HL-60/S4 (cell line): ENCODE measurements around the gene BCR.

Experiments used
- in situ Hi-C: fragments of 300-500 bp; cut with MboI; formaldehyde crosslinking; loops from 2 replicates; pipeline ENCODE4 v1.14.3; 2022; ENCODE audit warnings: low sequenced_read_pairs

Gene BCR

GRCh38 chr22:23225724-23226496 is 45.6 kb downstream of the BCR start:
- in situ Hi-C loops: no loop called here

DNA sequence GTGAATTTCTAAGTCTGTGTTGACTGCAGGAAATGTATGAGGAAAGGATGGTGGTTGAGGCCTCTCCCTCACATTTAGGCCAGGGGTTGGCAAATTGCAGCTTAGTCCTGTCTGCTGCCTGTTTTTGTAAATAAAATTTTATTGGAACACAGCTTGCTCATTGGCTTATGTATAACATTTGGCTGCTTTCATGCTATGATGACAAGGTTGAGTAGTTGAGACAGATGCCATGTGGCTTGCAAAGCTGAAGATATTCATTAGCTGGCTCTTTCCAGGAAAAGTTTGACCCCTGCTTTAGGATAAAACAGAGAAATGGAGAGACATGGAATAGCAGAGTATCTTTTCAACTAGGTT is 46.2 kb downstream of the BCR start:
- in situ Hi-C loops: no loop called here

GRCh38 chr22:23227380-23227779 is 47.1 kb downstream of the BCR start:
- in situ Hi-C loops: no loop called here

DNA sequence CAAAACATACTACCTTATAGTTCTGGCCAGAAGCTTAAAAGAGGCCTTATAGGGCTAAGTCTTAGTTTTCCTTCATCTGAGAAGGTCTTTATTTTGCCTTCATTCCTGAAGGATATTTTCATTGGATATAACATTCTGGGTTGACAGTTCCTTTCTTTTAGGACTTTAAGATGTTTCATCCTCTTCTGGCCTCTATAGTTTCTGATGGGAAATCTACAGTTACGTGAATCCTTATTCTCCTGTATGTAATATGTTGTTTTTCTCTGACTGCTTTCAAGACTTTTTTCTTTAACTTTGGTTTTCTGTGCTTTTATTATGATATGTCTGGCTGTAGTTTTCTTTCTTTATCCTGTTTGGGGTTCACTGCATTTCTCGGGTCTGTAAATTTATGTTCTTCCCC is 48.2 kb downstream of the BCR start:
- in situ Hi-C loops: no loop called here

- in situ Hi-C loops: no loop called here
Measured at GRCh38 chr22:23229646-23230045, 49.3 kb downstream of the BCR start.

GRCh38 chr22:23230348-23231068 is 50.2 kb downstream of the BCR start:
- in situ Hi-C loops: no loop called here

DNA sequence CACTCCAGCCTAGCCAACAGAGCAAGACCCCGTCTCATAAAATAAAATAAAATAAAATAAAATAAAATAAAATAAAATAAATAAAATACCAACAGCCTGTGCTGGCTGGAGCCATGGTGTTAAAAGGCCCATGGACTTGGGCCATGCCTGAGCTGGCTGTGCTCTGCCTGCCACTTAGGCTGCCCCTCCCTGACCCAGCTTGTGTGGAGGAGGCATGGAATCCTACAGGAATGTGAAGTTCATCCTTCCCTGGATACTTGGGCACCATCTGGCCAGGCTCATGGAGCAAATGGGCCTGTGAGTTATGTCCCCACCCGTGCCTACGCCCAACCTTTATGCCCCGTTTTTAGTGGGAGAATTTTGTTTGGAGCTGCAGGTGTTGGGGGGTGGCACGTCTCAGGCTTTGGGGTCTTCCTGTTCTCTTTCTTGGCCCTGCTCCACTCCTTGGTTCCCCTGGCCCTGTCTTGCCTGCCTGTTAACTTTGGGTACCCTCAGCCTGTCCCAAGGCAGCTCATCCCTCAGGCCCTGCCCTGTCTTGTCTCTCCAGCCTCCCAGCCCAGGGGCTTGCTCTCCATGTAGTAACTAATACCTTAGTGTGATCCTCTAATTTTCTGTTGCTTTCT is 51.3 kb downstream of the BCR start:
- in situ Hi-C loops: no loop called here

DNA sequence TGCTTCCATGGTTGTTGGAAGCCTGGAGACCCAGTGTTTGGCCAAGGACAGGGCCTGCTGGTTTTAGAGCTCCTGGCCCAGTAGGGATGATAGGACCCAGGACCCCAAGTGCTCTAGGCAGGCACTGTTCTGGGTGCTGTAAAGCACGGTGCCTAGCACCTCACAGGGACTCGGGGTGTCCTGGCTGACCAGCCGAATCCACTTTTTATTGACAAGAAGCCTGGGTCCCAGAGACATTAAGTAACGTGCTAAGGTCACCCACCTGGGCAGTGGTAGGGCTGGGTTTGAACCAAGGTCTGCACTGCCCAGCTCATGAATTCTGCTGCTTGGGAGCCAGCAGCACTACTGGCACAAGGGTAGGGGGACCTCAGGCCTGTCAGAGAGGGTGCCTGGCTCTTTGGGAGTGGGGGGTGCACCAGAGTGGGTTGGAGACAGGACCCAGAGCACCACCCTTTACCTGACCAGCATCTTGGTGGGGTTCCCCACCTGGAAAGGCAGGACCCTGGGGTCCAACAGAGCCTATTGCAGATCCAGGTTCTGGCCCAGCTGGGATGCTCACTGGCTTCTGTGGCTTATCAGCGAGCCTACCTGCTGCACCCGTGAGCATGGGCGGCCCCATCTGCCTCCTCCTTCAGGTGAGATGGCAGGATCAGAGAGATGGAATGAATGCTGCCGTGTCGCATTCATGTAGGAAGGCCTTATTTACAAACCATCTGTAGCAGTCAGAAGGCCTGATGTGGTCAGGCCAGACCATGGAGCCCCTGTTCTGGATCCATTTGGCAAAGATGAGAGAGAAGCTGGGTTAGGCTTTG is 52.0 kb downstream of the BCR start:
- in situ Hi-C loops: no loop called here

GRCh38 chr22:23233084-23233531 is 52.8 kb downstream of the BCR start:
- in situ Hi-C loops: no loop called here

DNA sequence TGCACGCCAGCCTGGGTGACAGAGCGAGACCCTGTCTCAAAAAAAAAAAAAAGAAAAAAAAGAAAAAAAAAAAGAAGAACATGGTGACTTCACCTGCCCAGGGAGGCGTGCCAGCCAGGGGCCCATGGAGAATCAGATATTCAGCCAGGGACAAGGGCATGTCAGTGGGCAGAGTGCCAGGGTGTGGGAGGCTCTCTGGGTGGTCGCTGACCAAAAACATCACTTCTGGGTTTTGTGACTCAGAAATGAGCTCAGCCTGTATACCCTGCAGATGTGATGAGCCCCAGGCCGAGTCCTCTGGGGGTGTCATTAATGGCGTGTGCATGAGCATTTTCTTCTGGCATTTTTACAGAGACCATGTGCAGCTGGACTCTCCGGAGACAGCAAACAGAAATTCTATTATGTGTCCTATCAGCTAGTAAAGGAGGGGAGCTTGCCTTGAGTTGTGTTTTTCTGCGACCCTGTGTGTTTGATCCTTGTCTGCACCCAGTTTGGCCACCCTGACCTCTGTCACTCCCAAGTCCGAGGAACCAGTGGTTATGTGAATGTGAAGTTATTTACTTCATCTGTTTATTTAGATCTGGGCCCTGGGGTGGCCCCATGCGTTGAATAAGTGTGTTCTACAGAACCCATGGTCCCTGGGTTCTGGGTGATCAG is 53.6 kb downstream of the BCR start:
- in situ Hi-C loops: no loop called here

DNA sequence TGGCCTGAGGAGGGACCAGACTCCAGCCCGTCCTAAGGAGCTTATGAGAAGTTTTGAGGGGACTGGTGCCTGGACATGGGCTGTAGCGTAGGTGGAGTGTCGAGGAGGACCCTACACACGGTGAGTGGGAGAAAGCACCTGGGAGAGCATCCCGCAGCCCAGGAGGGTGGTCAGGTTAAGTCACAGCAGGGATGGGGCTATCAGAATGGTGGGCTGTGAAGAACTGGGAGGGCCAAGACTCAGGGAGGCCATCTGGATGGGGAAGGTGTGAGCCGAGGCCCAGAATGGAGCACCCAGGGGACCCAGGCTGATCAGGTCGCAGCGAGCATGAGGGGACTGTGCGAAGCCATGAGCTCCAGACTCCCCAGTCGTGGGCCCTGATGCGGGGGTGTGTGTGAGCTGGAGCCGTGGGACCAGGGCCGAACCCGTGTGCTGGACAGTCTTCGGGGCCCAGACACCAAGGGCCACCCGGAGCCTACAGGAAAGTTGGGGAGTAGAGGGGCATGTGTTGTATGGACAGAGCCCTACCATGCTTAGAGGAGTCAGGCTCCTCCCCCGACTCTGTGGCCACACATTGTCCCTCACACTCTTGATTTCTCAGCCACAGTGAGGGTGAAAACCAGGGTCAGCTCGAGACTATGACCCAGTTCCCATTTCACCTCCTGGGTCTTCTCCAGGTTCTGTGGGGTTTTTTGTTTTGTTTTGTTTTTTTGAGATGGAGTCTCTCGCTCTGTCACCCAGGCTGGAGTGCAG is 54.3 kb downstream of the BCR start:
- in situ Hi-C loops: no loop called here

DNA sequence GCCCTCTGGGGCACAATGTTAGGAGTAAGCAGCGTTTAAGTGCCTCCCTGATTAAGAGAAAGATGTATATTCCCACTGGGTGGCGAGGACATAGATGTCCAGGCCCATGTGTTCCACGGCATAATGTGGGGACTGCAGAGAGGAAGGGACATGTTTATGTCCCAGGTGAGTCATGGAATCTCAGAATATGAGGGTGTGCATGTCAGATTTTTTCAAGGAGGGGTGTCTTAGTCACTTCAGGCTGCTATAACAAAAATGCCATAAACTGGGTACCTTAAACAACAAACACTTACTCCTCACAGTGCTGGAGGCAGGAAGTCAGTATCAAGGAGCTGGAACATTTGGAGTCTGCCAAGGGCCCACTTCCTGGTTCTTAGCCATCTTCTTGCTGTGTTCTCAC is 55.1 kb downstream of the BCR start:
- in situ Hi-C loops: no loop called here

DNA sequence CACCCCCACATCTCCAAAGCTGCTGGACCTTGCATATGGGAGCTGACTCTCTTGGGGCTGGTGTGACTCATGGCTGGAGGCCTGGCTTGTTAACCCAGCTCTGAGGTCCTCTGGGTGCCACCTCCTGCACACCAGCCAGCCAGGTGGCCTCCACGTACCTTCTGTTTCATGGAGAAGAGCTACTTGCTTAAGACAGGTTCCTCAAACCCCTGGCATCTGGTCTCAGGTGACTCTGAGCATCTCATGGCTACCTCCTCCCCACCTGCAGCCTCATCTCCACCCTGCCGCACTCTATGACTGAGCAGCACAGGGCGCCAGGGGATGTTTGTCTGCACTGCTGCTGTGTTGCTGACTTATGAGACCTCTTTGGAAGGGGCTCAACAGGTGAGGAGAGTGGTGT is 55.7 kb downstream of the BCR start:
- in situ Hi-C loops: no loop called here

- in situ Hi-C loops: no loop called here
Measured at GRCh38 chr22:23236440-23237184, 56.3 kb downstream of the BCR start.

DNA sequence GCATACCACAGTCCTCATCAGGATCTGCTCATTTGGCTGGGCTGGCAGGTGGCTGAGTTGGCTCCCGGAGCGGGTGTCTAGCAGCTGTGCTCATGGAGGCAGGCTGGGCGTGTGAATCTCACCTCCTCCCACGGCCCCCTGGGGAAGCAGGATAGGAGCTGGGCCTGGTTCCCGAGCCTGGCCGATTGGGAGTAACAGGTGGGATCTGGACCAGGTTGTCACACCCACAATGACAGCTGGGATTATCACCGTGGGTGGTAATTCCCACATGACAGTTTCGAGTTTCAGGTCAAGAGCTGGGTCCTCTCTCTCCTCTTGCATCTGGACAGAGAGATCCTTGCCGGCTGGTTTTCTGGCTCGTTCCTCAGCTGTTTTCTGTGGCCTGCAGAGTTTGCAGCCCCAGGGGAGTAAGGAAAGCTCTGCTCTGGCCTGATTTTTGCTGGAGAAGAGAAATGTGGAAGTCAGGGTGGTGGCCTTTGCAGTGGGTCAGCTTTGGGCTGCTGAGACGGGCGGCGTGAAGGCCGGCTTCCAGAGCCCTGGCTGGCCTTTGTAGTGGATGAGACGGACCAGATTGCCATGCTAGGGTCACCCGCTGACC is 57.0 kb downstream of the BCR start:
- in situ Hi-C loops: no loop called here

GRCh38 chr22:23237841-23238240 is 57.5 kb downstream of the BCR start:
- in situ Hi-C loops: no loop called here

- in situ Hi-C loops: no loop called here
Measured at GRCh38 chr22:23238707-23239106, 58.4 kb downstream of the BCR start.

- in situ Hi-C loops: no loop called here
Measured at GRCh38 chr22:23239429-23239828, 59.1 kb downstream of the BCR start.
